ENCODE measurements around the gene F12.
A peak's percentile ranks its signal among the peaks of the same experiment; 100 is the strongest.
"Not testable (repeated sequence)": the region's sequence is repeated elsewhere in the genome, so short reads cannot be mapped to it uniquely, and the experiment has no call there.

The F12 gene

DNA sequence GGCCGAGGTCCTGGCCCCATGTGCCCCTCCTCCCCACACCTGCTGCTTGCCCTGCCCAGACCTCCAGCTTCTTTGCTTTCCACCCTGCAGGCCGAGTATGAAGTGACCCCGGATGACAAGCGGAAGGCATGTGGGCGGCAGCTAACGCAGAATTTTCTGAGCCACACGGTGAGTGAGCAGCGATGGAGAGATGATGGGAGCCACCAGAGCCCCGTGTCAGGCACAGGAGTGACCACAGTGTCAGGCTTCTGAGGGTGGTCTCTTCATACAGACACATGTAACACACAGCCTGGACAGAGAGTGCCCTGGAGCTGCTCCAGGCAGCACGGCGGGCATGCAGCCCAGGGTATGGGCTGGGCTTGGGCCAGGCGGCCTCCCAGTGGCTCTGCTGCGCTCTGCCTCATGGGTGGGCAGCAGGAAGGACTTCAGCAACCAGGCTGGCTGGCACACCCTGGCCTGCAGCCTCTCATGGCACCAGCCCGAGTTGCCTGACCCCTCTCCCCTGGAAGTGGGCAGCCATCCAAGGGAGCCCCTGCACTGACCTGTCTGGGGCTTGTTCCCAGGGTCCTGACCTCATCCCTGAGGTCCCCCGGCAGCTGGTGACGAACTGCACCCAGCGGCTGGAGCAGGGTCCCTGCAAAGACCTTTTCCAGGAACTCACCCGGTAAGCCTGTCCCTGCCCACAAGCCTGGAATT is 22.9 kb upstream of the F12 start:
- DNase-seq (ENCODE audit: low read depth), result no peak

DNA sequence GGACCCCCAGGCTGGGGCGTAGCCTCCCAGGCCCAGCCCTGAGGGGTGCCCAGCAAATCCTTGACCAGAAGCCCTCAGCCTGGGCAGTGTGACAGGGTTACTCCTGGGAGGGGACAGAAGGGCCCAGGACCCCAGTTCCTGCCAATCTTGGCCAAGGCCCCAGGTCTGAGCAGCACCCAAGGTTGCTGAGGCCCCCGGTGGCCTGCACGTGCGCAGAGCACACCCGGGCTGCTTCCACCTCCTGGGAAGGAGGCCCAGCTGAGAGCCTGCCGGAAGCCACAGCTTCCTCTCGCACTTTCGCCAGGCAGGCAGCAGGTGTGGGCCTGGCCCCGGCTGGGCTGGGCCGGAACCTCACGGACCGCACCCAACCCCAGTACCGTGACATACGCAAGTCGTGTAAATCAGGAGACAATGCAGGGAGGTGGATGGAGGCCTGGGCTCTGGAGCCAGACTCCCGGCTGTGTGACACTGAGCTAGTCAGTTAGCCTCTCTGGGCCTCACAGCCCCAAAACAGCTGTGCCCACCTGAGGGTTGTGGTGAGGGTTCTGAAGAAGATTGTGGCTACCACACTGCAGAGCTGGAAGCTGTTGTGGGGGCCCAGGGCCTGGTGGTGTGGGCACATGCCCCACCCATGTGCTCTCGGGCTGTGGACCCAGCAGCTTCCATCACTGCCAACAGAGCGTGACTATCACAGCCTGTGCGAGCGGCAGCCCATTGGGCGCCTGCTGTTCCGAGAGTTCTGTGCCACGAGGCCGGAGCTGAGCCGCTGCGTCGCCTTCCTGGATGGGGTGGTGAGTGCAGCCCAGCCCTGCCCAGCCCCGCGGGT is 22.2 kb upstream of the F12 start:
- peak; percentile 71 for DNase-seq (ENCODE audit: low read depth)

DNA sequence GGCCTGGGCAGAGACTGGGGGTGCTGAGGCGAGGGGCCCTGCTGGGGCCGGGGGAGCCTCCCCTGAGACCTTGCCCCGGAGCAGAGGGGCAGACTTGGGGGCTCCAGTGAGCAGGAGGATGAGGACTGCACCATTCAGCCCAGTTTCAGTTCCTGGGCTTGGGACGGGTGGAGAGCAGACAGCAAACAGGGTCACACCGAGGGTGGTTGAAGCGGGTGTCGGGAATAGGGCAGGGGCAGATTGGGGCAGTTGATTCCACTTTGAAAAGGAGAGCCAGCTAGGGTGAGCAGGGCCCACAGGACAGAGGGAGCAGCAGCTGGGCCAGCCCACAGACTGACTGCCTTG is 21.6 kb upstream of the F12 start:
- DNase-seq (ENCODE audit: low read depth), result no peak

DNA sequence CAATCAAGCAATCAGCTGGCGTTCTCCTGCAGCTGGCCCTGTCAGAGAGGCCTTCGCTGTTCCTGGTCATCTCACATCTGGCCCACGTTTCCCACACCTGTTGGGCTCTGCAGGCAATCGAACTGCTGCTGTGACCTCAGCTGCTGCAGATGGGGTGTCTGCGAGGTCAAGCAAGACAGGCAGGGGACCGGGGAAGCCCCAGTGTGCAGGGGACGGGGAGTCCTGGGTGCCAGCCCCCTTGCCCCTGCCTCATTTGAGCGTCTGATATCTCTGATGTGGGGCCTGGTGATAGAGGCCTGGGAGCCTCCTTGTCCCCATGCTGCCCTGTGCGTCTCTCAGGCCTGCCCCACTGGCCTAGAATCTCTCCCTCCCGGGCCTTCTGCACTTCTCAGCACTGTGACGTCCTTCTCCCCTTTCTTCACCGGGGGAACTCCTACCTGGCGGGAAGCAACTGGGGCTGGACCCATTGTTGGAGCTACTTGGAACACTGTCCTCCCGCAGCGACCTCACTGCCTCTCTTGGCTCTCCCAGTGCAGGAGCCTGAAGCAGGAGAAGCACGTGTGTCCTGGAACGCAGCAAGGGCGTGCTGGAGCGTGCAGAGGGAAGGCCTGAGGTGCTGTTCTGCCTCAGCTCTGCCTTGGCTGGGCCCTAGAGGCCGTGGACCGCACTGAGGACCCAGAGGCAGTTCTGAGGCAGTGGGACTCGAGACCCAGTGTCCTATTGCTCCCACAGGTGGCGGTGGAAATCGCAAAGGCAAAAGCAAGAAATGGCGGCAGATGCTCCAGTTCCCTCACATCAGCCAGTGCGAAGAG is 21.0 kb upstream of the F12 start:
- no peak for DNase-seq (ENCODE audit: low read depth)

DNA sequence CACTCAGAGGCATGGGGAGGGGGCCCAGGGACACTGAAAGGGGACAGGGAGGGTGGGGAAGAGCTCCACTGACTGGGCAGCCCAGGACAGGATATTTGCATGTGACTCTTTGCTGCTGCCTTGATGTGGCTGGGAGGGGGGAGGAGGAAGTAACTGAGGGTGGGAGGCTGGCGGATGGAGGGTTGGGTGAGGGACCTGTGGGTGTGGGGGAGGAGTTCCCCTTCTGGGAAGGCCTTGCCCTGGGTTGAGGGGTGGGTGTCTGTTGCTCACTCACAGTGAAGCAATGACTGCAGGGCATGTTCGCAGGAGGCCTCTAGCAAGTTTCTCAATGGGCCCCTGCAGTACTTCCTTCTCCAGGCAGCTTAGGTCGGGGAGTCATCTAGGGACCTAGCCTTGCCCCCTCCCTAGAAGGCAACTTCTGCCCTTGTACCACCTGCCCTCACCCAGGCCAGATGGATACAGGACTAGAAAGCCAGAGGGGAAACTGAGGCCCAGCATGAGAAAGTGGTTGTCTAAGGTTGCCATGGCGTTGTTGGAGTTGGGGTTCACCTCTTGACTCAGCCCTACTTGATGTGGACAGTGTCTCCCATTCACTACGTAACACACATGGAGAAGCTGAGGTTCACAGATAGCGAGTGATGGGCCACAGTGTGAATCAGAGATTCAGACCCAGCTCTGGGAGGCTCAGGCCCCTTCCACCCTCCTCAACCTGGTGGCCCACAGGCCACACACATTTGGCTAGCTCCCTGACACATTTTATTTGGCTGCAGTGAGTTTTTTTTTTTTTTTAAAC is 20.1 kb upstream of the F12 start:
- peak; percentile 83 for DNase-seq (ENCODE audit: low read depth)

DNA sequence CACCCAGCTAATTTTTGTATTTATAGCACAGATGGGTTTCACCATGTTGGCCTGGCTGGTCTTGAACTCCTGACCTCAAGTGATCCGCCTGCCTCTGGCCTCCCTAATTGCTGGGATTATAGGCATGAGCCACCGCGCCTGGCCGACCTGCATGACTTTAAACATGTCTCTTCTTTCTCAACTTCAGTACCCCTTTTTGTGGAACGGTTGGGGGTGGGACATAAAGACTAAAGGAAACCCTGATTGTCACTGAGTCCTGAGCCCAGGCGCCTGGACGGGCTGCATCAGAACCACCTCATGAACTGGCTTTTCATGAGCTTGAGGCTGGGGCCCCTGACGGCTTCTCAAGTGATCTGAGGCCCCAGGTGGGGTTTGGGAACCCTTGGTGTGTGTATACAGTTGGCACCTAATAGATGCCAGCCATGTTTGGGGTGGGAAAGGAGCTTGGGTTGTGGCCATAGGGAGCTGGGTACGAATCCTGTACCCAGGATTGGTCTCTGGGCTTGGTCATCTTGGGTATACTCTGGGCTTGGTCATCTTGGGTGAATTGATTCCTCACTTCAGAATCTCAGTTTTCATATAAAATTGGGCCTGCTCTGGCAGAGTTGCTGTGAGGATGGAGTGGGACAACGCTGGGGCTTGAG is 19.3 kb upstream of the F12 start:
- DNase-seq (ENCODE audit: low read depth), result no peak

DNA sequence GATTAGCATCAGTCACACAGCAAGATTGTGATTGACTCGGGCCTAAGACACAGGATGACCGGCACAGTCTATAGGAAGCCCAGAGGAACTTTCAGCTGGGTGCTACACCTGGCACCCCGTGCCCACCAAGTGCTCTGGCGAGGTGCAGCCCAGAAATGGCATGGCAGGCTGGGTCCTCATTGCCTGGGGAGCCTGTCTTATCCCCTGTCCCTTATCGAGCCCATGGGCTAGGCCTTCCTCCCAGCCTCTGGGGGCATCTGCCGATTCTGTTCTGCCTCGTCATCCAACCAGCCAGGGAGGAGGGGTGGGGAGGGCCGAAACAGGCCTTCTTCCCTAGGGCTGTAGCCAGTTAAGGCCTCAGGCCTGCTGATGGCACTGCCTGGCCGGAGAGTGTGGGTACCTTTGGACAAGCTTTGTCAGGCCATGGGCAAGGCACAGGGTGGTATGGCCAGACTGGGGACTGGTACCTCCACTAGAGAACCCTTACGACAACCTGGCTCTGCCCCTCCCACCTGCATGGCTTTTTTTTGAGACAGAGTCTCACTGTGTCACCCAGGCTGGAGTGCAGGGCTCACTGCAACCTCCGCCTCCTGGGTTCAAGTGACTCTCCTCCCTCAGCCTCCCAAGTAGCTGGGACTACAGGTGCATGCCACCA is 18.7 kb upstream of the F12 start:
- no peak for DNase-seq (ENCODE audit: low read depth)

DNA sequence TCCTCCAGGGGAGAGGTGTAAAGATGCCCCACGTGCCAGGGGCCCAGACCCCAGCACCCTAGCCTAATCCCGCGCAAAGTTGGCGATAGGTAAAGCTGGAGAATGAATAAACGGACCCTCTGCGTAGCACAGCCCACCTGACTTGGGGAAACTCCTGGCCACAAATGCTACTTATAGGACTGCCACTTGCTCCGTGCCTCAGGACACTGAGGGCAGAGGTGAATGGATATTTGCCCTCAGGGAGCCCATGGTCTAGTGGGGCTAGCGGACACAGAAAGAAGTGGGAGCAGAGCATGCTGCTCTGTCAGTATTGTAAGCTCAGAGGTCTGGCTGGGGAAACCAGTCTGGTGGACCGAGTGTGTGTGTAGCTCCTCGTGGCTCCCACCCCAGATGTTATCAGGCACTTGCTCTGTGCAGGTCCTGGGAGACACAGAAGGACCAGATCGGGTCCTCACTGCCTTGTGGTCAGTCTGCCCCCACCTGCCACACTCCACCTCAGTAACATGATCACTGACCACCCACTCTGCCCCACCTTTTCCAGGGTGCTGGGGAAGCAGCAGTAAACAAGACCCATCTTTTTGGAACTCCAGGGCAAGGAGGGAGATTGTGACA is 18.0 kb upstream of the F12 start:
- no peak for DNase-seq (ENCODE audit: low read depth)

DNA sequence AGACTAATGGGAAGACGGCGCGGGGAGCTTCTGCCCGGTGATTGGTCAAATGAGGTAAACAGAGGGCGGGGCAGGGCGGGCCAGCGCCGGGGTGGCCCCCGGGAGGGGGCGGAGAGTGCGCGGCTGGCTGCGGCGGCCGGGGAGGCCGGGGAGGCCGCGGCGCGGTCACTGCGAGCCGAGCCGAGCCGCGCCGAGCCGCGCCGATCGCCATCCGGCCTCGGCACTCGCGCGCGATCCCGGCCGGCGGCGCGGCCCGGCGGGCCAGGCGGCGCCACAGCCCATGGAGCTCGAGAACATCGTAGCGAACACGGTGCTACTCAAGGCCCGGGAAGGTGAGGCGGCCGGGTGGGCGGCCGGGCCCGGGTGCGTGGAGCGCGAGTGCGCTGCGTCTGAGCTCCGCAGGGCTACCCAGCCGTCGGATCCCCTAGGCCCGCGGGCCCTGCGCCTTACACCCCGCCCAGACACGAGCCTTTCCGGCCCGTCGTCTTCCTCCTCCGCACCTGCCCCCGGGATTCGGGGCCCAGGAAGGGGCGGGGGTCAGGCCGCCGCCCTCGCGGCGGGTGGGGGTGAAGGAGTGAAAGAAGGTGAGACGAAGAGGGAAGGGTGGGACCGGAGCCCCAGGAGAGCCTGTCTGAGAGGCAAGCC is 17.3 kb upstream of the F12 start, which contains the start of gene GRK6:
GRK6 (plus strand) TSS at position 111 of the 645 bp plus-strand sequence; CDS start at position 281, 170 bp downstream.
- DNase-seq (ENCODE audit: low read depth), result no peak

DNA sequence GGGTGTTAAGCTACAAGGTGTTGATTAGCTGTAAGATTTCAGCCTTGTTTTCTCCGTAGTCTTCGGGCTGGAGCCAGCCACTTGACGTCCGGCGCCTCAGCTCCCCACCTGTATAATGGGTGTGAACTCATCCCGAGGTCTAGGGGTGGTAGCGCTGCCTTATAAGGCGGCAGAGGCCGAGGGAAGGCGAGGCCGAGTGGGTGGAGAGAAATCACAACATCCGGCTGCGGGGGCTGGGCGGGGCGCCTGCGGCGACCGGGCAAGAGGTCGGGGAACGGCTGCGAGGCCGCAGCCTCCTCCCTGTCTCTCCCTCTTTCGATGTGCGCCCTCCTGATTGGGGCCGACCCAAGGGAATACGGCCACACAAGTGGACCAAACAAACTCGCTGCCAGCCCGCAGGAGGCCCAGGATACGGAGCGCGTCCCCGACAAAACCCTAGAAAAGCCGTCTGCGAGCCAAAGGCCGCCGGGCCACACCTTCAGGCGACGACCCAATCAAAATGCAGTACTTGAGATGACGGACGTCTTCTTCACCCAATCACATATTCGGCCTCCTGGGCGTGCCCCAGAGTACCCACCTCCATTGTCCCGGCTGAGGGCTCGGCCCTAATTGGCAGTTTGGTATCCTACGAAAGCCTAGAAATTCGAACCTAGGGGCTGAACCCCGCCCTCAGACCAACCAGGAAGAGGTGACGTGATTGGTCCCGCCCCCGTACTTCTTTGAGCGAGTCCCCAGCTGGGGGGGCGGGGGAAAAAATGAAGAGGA is 16.6 kb upstream of the F12 start:
- peak; percentile 99 for DNase-seq (ENCODE audit: low read depth)

DNA sequence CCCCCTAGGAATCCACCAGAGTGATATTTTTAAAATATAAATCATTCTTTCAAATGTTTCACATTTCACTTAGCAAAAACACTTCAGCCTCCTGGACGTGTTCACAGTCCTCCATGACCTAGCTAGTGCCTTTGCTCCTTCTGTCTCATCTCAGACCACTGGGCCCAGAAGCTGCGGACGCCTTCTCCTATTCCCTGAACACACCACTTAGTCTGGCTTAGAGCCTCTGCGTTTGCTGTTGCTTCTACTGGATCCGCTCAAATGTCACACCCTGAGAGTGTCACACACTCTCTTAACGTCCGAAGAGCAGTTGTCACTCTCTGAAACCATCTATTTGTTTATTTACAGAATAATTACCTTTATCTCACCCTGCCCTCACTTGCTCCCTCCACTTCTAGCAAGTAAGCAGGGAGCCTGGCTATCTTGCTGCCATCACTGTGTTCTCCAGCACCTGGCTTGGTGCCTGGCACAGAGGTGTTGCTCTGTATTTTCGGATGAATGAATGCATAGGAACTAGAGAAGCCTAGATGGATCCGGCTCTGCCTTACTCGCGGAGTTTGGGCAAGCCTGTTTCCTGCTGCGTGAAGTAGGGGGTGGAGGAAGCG is 15.9 kb upstream of the F12 start:
- DNase-seq (ENCODE audit: low read depth), result no peak

DNA sequence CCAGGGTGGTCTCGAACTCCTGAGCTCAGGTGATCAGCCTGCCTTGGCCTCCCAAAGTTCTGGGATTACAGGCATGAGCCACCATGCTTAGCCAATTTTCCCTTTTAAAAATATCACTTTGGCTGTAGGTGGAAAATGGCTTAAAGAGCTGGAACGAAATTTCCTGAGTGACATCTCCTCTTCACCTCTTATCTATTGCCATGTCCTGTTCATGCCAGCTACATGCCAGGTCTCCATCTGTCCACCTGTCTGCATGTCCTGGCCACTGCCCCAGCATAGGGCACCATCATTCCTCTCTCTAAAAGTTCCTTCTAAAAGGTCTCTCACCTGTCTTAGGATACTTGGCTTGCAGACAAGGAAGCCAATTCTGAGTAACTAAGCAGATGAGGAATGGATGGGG is 14.3 kb upstream of the F12 start:
- DNase-seq (ENCODE audit: low read depth), result no peak

DNA sequence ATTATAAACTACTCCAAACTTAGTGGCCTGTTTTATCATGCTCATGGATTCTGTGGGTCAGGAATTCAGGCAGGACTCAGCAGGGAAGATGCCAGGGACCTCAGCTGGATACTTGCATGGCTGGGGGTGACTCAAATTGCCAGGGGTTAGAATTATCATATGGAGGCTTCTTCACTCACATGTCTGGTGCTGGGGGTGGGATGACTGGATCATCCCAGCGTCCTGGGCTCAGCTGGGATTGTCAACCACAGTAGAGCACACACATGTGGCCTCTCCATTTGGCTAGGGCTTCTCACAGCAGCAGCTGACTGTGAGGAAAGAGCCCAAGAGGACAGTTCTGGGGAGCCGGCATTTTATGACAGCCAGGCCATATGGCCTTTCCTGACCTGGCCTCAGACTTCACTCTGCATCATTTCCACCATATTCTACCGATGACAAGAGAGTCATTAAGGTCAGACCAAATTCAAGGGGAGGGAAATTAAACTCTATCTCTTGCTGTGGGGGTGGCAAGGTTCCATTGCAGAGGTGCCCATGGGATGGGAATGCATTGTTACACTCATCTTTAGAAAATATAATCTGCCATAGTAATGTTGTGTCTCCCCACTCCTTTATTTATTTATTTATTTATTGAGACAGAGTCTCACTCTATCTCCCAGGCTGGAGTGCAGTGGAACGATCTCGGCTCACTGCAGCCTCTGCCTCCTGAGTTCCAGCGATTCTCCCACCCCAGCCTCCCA is 11.9 kb upstream of the F12 start:
- no peak for DNase-seq (ENCODE audit: low read depth)

DNA sequence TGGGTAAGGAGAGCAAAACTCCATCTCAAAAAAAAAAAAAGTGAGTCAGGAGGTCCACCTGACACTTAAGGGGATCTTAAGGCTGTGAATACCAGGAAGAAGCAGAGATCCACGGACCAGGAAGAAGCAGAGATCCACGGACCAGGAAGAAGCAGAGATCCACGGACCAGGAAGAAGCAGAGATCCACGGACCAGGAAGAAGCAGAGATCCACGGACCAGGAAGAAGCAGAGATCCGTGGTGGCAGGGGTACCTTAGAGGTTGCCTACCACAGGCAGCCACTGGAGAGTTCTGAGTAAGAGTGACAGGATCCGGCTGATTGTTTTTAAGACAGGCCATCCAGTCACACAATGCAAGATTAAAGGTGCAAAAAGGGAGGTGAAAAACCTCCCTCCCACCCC is 11.1 kb upstream of the F12 start:
- not testable (repeated sequence) for DNase-seq (ENCODE audit: low read depth)

DNA sequence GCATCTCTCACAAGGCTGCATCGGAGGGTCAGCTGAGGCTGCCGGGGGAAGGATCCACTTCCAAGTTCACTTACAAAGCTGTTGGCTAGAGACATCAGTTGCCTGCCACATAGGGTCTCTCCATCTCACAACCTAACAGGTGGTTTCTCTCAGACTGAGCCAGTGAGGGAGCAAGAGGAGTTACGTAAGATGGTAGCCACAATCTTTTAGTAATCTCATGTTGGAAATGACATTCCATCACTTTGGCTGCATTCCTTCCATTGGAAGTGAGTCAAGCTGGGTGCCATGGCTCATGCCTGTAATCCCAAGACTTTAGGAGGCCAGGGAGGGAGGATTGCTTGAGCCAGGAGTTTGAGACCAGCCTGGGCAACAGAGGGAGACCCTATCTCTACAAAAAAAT is 9.7 kb upstream of the F12 start:
- DNase-seq (ENCODE audit: low read depth), result no peak

DNA sequence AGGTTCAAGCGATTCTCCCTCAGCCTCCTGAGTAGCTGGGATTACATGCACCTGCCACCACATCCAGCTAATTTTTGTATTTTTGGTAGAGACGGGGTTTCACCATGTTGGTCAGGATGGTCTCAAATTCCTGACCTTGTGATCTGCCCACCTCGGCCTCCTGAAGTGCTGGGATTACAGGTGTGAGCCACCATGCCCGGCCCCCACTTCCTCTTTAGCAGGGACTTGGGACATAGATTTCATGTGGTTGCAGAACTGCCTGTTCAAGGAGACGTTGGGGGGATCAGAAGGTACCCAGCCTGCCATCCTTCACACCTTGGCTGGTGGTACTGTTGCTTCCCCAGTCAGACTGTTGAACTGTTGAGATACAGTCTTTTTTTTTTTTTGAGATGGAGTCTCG is 7.7 kb upstream of the F12 start:
- DNase-seq (ENCODE audit: low read depth), result not testable (repeated sequence)

DNA sequence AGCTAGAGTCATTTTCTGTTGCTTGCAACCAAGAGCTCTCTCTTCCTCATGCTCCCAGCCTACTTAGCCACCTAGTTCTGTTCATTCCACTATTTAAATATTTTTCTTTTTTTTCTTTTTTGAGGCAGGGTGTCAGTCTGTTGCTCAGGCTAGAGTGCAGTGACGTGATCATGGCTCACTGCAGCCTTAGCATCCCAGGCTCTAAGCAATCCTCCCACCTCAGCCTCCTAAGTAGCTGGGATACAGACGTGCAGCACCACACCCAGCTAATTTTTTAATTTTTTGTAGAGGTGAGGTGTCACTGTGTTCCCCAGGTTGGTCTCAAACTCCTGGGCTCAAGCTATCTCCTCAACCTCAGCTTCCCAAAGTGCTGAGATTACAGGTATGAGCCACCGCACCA is 5.1 kb upstream of the F12 start:
- no peak for DNase-seq (ENCODE audit: low read depth)

DNA sequence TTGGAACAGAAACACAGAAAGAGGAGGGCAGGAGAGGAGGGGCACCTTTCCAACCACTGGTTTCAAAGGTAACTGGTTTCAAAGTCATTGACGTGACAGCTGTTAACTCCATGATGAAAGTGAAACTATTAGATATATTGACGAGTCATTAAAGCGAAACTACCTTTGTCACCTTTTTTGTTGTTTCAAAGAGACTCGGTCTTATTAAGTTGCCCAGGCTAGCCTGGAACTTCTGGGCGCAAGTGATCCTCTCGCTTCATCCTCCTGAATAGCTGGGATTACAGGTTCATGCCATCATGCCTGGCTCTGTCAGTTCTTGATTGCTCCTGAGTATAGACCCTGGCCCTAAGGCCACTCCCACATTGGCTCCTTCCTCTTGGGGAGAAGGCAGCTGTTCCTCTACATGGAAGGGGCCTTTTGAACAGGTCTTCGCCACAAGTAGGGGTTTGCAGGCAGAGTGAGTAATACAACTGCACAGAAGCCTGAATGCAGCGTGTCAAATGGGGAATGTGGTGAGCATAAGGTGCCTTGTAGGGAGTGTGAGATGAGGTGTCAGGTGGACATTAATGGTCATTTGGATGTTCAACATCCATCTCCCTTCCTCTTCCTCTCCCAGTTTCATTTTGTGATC is 3.4 kb upstream of the F12 start:
- no peak for DNase-seq (ENCODE audit: low read depth)
